ACC112 (cell line): ENCODE results near the gene DLG2.

Experiments
- H2AFZ ChIP-seq: fragments of 200-600 bp; sonication (generic); one replicate; pipeline ENCODE4 v1.6.0; 2017; ENCODE audit warnings: antibody characterized with exemption, low read length; ENCODE audit not compliant: unreplicated experiment
- H3K27ac ChIP-seq: fragments of 200-600 bp; sonication (generic); 2 replicates; pipeline ENCODE4 v1.5.1; 2014; ENCODE audit warnings: low read depth, mild to moderate bottlenecking, antibody characterized with exemption, low read length, moderate library complexity
- H3K27me3 ChIP-seq: fragments of 200-600 bp; sonication (generic); 2 replicates; pipeline ENCODE4 v1.6.1; 2014; ENCODE audit warnings: mild to moderate bottlenecking, antibody characterized with exemption, low read length, moderate library complexity, mixed read lengths; ENCODE audit not compliant: insufficient read depth
- H3K36me3 ChIP-seq: fragments of 200-600 bp; sonication (generic); 2 replicates; pipeline ENCODE4 v1.6.1; 2016; ENCODE audit warnings: mild to moderate bottlenecking, antibody characterized with exemption, low read length, moderate library complexity, mixed read lengths; ENCODE audit not compliant: insufficient read depth
- H3K4me1 ChIP-seq: fragments of 200-600 bp; sonication (generic); one replicate; pipeline ENCODE4 v1.6.1; 2016; ENCODE audit warnings: low read length, mixed read lengths; ENCODE audit not compliant: insufficient read depth, unreplicated experiment, control insufficient read depth
- H3K4me3 ChIP-seq: fragments of 200-600 bp; sonication (generic); 2 replicates; pipeline ENCODE4 v1.5.1; 2014; ENCODE audit warnings: mild to moderate bottlenecking, low read depth, low read length
- H3K79me2 ChIP-seq: fragments of 200-600 bp; sonication (generic); one replicate; pipeline ENCODE4 v1.6.0; 2016; ENCODE audit warnings: low read length; ENCODE audit not compliant: control insufficient read depth, unreplicated experiment, insufficient read depth

DLG2 gene

DNA sequence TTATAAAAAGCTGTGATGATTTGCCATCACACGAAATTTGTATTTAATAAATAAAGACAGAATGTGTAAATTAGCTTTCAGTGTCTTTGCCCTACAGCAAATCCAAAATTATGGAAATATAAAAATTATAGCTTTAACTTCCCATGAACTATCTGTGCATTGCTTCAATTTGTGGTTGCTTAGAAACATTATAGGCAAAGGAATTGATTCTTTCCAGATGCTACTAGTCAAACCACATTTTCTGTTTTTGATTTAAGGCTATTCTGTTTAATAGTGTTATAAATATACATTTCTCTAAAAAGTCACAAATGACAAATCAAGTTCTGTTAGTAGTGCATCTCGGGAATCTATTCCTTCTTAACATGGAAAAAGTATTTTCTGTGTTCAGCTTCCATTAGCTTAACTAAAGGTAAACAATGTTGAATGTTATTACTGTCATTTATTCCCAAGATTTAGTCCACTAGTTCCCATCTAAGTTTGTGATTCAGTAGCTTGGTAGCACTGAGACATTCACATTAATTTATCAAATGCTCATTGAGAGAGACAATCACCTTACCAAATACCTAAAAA, 1254.7 kb downstream of the DLG2 start:
- Histone ChIP-seq H3K27ac (no peak overlapping the region), H3K4me3 (no peak overlapping the region), H2AFZ (no peak overlapping the region), H3K36me3 (no peaks in the 10 kb centered on the region), H3K79me2 (no peaks in the 10 kb centered on the region), H3K4me1 (no peaks in the 10 kb centered on the region), H3K27me3 (no peaks in the 10 kb centered on the region; the same call in 1 of the 2 replicates)

DNA sequence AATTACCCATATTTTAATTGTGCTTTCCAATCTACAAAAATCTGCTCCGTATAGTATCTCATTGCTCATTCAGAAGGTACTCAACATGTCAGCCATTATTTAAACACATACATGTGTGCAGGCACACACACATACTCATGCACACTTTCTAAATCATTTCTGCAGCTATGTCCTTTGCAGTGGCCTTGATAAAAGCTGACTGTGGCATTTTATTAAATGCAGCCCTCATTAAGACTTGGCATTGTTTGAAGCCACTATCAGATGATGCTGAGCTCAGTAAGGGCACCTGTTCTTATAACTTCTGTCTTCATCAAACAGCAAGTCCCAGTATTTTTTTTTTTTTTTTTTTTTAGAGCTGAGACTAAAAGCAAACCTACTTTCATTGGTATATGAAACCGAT, 1269.1 kb downstream of the DLG2 start:
- no peaks in the 10 kb centered on the region; the same call in 1 of the 2 replicates for H3K36me3 ChIP-seq
- H3K27ac ChIP-seq: no peak overlapping the region
- no peak overlapping the region for H3K4me3 ChIP-seq
- H3K27me3 ChIP-seq: peaks cover 16% of the 10 kb centered on the region
- H3K79me2 ChIP-seq: no peaks in the 10 kb centered on the region
- H3K4me1 ChIP-seq: no peaks in the 10 kb centered on the region
- no peak overlapping the region for H2AFZ ChIP-seq

DNA sequence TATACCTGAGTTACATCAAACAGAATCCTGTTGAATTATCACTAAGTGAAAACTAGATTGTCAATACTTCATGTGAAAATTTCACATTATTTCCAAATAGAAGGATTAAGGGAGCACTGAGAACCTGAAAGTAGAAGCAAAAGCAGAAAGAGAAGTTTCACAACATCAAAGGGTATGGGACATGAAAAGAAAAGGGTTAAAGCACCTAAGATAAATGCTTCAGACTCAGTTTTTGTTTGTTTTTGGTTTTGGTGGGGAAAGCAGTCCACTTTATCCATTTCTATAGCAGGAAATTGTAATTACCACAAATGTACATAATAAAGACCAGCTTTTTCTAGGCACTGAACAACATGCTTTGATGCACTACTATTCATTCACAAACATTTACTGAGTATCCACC, 1271.2 kb downstream of the DLG2 start:
- Histone ChIP-seq H2AFZ (no peak overlapping the region), H3K4me1 (no peaks in the 10 kb centered on the region), H3K27ac (no peak overlapping the region), H3K4me3 (no peak overlapping the region), H3K79me2 (no peaks in the 10 kb centered on the region), H3K27me3 (peaks cover 16% of the 10 kb centered on the region), H3K36me3 (no peaks in the 10 kb centered on the region; the same call in 1 of the 2 replicates)

DNA sequence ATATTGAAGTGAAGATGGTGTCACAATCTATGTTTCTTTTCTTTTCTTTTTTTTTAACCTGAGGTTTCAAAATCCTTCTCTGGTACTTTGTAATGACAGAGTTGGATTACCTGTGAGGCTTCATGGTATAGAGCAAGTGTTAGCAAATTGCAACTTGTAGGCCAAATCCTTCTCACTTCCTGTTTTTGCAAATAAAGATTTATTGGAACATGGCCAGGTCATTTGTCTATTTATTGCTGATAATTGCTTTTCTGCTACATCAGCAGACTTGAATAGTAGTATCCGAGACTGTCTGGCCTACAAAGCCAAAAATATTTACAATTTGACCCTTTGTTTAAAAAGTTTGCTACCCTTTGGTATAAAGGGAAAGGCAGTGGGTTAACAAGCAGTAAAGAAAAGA, 1281.5 kb downstream of the DLG2 start:
- Histone ChIP-seq H3K4me1 (no peaks in the 10 kb centered on the region), H3K36me3 (no peaks in the 10 kb centered on the region), H3K27me3 (no peaks in the 10 kb centered on the region), H3K4me3 (no peak overlapping the region), H2AFZ (no peak overlapping the region), H3K79me2 (no peaks in the 10 kb centered on the region), H3K27ac (no peak overlapping the region)

DNA sequence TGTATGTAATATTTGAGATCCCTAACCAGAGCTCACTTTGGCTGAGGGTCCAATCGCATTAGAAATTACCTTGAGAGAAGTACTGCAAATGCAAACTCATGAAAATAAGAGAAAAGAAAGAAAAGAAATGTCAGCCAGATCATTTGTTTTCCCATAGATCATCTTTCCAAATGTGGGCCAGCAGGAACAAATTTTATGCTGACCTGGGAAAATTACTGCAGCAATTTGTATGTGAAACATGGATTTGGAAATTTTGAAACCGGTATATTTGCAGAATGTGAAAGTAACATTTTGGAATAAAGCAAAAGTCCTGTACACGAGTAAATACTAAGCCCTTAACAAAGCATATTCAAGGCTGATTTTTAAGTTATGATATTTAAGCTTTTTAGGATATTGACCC, 1282.1 kb downstream of the DLG2 start:
- H3K4me3 ChIP-seq: no peak overlapping the region
- no peaks in the 10 kb centered on the region for H3K4me1 ChIP-seq
- H3K79me2 ChIP-seq: no peaks in the 10 kb centered on the region
- H3K27me3 ChIP-seq: no peaks in the 10 kb centered on the region
- H3K36me3 ChIP-seq: no peaks in the 10 kb centered on the region
- no peak overlapping the region for H3K27ac ChIP-seq
- H2AFZ ChIP-seq: no peak overlapping the region

DNA sequence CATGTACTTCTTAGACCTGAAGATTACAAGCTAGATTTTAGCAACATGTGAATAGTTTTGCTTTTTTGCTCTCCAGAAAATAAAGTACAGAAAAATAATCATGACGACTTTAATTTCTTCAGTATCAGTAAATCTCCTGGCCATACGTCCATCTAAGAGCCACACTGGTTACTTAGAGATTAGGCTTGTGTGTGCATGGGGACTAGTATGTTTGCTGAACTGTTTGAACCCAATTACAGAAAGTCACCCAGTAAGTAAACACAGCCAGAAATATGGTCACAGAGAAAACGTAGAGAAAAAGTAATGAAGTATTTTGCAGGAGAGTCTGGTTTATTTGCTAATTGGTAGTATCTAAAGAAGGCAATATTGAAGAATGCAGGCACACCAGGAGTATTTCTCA, 1287.3 kb downstream of the DLG2 start:
- H2AFZ ChIP-seq: no peak overlapping the region
- H3K79me2 ChIP-seq: no peaks in the 10 kb centered on the region
- H3K4me1 ChIP-seq: no peaks in the 10 kb centered on the region
- H3K36me3 ChIP-seq: no peaks in the 10 kb centered on the region
- H3K27me3 ChIP-seq: no peaks in the 10 kb centered on the region
- H3K4me3 ChIP-seq: no peak overlapping the region
- no peak overlapping the region for H3K27ac ChIP-seq

DNA sequence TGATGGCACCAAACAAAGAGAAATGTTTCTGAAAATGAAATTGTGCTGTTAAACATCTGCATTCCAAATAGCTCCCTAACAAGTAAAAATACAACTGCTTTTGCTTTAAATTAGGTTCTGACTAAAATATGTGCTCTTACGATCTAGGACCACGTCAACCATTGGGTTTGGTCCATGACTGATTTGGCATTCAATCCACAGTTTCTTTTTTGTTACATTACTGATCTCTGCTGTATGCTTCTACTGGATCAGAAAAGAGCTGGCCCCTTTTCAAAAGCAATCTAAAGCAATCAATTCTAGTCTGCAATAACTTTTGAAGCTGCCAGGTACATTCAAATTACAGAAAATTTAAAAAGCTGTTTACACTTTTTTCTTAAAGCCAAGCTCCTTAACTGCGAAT, 1293.9 kb downstream of the DLG2 start:
- H2AFZ ChIP-seq: no peak overlapping the region
- no peaks in the 10 kb centered on the region for H3K4me1 ChIP-seq
- H3K79me2 ChIP-seq: no peaks in the 10 kb centered on the region
- H3K27ac ChIP-seq: no peak overlapping the region
- H3K4me3 ChIP-seq: no peak overlapping the region
- no peaks in the 10 kb centered on the region for H3K36me3 ChIP-seq
- no peaks in the 10 kb centered on the region for H3K27me3 ChIP-seq

DNA sequence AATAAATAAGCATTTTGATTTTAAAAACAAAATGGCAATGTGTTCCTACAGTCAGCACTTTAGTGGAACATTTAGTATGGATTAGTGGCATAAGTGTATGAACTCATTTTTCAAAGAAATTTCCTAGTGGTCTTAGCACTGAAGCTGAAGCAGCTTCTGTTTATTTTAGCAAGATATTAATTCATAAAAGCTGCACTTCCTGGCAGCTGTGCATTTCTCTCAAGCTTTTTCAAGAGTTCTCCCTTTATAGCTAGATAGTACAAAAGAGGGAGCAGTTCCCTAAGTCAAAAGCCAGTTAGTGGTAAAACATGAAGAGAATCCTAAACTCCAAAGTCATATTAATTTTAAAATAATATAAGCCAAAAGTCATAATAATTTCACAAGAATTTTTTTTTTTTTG, 1304.9 kb downstream of the DLG2 start:
- Histone ChIP-seq H3K4me3 (no peak overlapping the region), H3K27me3 (no peaks in the 10 kb centered on the region), H3K79me2 (no peaks in the 10 kb centered on the region), H3K36me3 (no peaks in the 10 kb centered on the region), H2AFZ (no peak overlapping the region), H3K4me1 (no peaks in the 10 kb centered on the region), H3K27ac (no peak overlapping the region)

DNA sequence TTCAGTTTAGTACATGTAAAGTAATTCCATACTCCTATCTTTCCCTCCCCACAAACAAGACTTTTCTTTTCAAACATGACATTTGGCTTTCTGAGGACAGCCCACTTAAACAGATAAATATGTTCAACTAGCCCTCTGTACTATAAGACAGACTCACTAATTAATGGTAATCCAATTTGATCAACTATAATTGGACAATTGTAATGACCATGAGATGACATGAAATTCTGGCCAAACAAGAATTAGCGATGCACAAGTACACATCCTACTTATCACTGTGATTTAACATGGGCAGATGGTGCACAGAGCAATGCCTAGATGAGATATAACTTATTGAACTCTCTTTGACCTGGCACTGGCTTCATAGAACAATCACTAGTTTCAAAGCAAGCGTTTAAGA, 1307.3 kb downstream of the DLG2 start:
- no peaks in the 10 kb centered on the region for H3K4me1 ChIP-seq
- H3K4me3 ChIP-seq: no peak overlapping the region
- no peaks in the 10 kb centered on the region for H3K79me2 ChIP-seq

DNA sequence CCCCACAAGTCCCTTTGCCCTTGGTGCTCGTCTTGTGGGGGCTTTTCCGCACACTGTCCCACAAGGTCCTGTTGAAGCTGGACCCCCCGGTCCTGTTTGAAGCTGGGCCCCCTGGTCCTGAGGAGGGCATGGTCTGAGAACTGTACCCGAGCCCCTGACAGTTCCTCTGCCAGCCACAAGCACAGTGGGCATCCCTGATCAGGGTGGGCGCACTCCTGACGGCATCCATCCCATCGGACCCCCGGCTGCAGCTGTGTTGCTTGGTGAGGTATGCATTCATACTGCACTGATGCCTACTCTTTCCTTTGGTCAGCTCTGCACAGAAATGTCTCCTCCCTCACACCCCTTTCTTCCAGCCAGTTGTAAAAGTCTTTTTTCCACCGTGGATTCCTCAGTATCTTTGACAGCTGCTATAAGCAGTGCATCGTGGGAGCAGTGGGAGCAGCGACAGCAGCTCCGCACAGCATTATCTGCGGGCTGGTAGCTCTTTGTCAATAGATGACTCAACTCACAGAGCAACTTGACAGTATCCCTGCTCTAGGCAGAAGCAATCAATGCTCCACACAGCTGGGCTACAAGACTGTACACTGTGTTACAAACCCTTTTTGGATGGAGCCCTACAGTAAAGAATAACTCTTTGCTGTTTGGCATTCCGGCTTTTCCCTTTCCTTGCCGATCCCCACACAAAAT, 1310.1 kb downstream of the DLG2 start:
- Histone ChIP-seq H3K27me3 (no peaks in the 10 kb centered on the region), H3K79me2 (no peaks in the 10 kb centered on the region), H3K4me3 (no peak overlapping the region), H2AFZ (no peak overlapping the region), H3K4me1 (no peaks in the 10 kb centered on the region), H3K27ac (no peak overlapping the region), H3K36me3 (no peaks in the 10 kb centered on the region)

More for the DNA sequence above, 1307.3 kb downstream of the DLG2 start:
- Histone ChIP-seq H2AFZ (no peak overlapping the region), H3K27me3 (no peaks in the 10 kb centered on the region), H3K27ac (no peak overlapping the region), H3K36me3 (no peaks in the 10 kb centered on the region)

DNA sequence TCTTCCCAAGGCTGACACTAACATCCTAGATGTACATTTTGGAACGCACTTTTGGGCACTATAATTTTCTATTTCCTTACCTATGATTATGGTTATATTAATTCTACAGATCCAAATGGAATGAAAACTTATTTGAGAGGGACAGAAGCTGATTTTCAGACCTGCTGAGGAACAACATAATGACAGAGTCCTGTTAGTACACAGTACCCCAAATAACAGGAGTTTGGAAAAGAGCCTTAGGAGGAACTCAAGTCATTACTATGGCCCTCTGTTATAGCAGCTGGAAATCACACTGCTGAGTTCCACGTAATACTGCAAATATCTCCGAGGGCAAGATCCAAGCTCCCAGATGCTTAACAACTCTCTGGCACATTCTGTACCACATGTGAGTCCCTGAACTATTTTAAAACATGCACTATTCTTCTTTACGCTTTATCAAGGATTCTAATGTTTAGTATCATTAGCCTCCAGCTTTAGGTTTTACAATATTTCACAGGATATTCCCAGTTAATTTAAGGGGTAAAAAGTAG, 1313.2 kb downstream of the DLG2 start:
- Histone ChIP-seq H3K4me3 (no peak overlapping the region), H3K27me3 (no peaks in the 10 kb centered on the region), H3K4me1 (peaks cover 12% of the 10 kb centered on the region), H3K27ac (no peak overlapping the region), H3K36me3 (no peaks in the 10 kb centered on the region), H2AFZ (no peak overlapping the region), H3K79me2 (no peaks in the 10 kb centered on the region)
